Hematopoietic multipotent progenitor cell treated with erythropoietin and hydrocortisone succinate and interleukin-3 and kit ligand, for 8 days (in vitro differentiated cells): ENCODE measurements around the gene METTL15.
"Not testable (repeated sequence)": the region's sequence is repeated elsewhere in the genome, so short reads cannot be mapped to it uniquely, and the experiment has no call there.

Experiments used
- DNase-seq: peaks from one replicate; pipeline ENCODE4 v3.0.0-alpha.2; 2015

METTL15 gene

GRCh38 chr11:28107750-28108618, at the start of gene METTL15, which contains the start of gene KIF18A:
Gene METTL15, plus strand, starts transcription at chr11:28108388. Its CDS starts 4,947 bp downstream, at chr11:28113335.
Gene KIF18A, minus strand, starts transcription at chr11:28108156. Its CDS starts 10,209 bp downstream, at chr11:28097947.
- peak; percentile 99 for DNase-seq

GRCh38 chr11:28071305-28071704, 36.9 kb upstream of the METTL15 start:
- no peak for DNase-seq

- no peak for DNase-seq
These were observed 35.9 kb upstream of the METTL15 start for GRCh38 chr11:28072321-28072720.

- no peak for DNase-seq
These were observed 30.7 kb upstream of the METTL15 start for GRCh38 chr11:28077521-28077920.

GRCh38 chr11:28083118-28083517, 25.1 kb upstream of the METTL15 start:
- DNase-seq = no peak

- no peak for DNase-seq
These were observed 21.6 kb upstream of the METTL15 start for GRCh38 chr11:28086569-28086968.

GRCh38 chr11:28087192-28087591, 21.0 kb upstream of the METTL15 start:
- not testable (repeated sequence) for DNase-seq

GRCh38 chr11:28087693-28088092, 20.5 kb upstream of the METTL15 start:
- DNase-seq = not testable (repeated sequence)

- no peak for DNase-seq
These were observed 18.8 kb upstream of the METTL15 start for GRCh38 chr11:28089378-28089777.

GRCh38 chr11:28090052-28090749, 18.0 kb upstream of the METTL15 start:
- DNase-seq = no peak

- DNase-seq = no peak
These were observed 15.4 kb upstream of the METTL15 start for GRCh38 chr11:28092786-28093185.

GRCh38 chr11:28098257-28098656, 9.9 kb upstream of the METTL15 start:
- DNase-seq = no peak

GRCh38 chr11:28099715-28100114, 8.5 kb upstream of the METTL15 start:
- DNase-seq = no peak

GRCh38 chr11:28100665-28101064, 7.5 kb upstream of the METTL15 start:
- DNase-seq = no peak

GRCh38 chr11:28102300-28102699, 5.9 kb upstream of the METTL15 start:
- DNase-seq = not testable (repeated sequence)

- no peak for DNase-seq
These were observed 3.8 kb upstream of the METTL15 start for GRCh38 chr11:28104425-28104824.

GRCh38 chr11:28104984-28105383, 3.2 kb upstream of the METTL15 start:
- DNase-seq = no peak

- peak; percentile 14 for DNase-seq
These were observed 2.3 kb upstream of the METTL15 start for GRCh38 chr11:28105869-28106268.

- DNase-seq = no peak
These were observed 1.7 kb upstream of the METTL15 start for GRCh38 chr11:28106353-28107043.

GRCh38 chr11:28107191-28107749, 918 bp upstream of the METTL15 start:
- DNase-seq = peak; percentile 58

- no peak for DNase-seq
These were observed 770 bp downstream of the METTL15 start for GRCh38 chr11:28108958-28109357.

GRCh38 chr11:28110108-28110820, 2.1 kb downstream of the METTL15 start:
- DNase-seq = peak; percentile 85
